Measurements from ENCODE around the gene DIPK1B. TPM values are rescaled to one million over a fixed set of nuclear protein-coding genes. Genes with fewer than 3 reads are reported as not detected.

Gene DIPK1B
- total RNA-seq, 1 donor from 2014 or later: 60.5 TPM

- DNase-seq (ENCODE audit: low spot score in 2 of 2, unreplicated experiment in 2 of 2): no peak
- H3K9me3 Mint-ChIP-seq: no peaks in the 10 kb centered on the region
Observed at GRCh38 chr9:136722093-136722968, 10.0 kb downstream of the DIPK1B start.

GRCh38 chr9:136722969-136723356 is 10.6 kb downstream of the DIPK1B start:
- Mint-ChIP-seq H3K27me3 (ENCODE audit: low read depth) (no peaks in the 10 kb centered on the region), H3K4me1 (peaks cover 29% of the 10 kb centered on the region), H3K27ac (no peak overlapping the region), H3K4me3 (no peak overlapping the region), H3K9me3 (no peaks in the 10 kb centered on the region), H3K36me3 (peaks cover 15% of the 10 kb centered on the region)
- DNase-seq (ENCODE audit: low spot score in 2 of 2, unreplicated experiment in 2 of 2): no peak
- no peak for TF ChIP-seq CTCF (IDR thresholded peaks at IDR 0.05; ENCODE audit: unreplicated experiment)

More at GRCh38 chr9:136722093-136722968, 10.0 kb downstream of the DIPK1B start:
- TF ChIP-seq CTCF (IDR thresholded peaks at IDR 0.05; ENCODE audit: unreplicated experiment): no peak
- no peak overlapping the region for H3K4me3 Mint-ChIP-seq
- H3K27me3 Mint-ChIP-seq (ENCODE audit: low read depth): no peaks in the 10 kb centered on the region
- peaks cover 26% of the 10 kb centered on the region for H3K4me1 Mint-ChIP-seq
- H3K36me3 Mint-ChIP-seq: peaks cover 15% of the 10 kb centered on the region
- no peak overlapping the region for H3K27ac Mint-ChIP-seq

GRCh38 chr9:136723362-136723976 is 11.1 kb downstream of the DIPK1B start:
- no peaks in the 10 kb centered on the region for H3K27me3 Mint-ChIP-seq (ENCODE audit: low read depth)
- peak overlapping the region; percentile 12 for H3K27ac Mint-ChIP-seq
- peaks cover 15% of the 10 kb centered on the region for H3K36me3 Mint-ChIP-seq
- H3K4me3 Mint-ChIP-seq: no peak overlapping the region
- no peak for TF ChIP-seq CTCF (IDR thresholded peaks at IDR 0.05; ENCODE audit: unreplicated experiment)
- H3K9me3 Mint-ChIP-seq: no peaks in the 10 kb centered on the region
- H3K4me1 Mint-ChIP-seq: peaks cover 29% of the 10 kb centered on the region
- DNase-seq (ENCODE audit: low spot score in 2 of 2, unreplicated experiment in 2 of 2): no peak

GRCh38 chr9:136723989-136724388 is 11.6 kb downstream of the DIPK1B start:
- DNase-seq (ENCODE audit: low spot score in 2 of 2, unreplicated experiment in 2 of 2): no peak
- H3K36me3 Mint-ChIP-seq: peaks cover 15% of the 10 kb centered on the region
- peaks cover 29% of the 10 kb centered on the region for H3K4me1 Mint-ChIP-seq
- no peak overlapping the region for H3K4me3 Mint-ChIP-seq
- H3K9me3 Mint-ChIP-seq: no peaks in the 10 kb centered on the region
- TF ChIP-seq CTCF (IDR thresholded peaks at IDR 0.05; ENCODE audit: unreplicated experiment): no peak
- H3K27me3 Mint-ChIP-seq (ENCODE audit: low read depth): no peaks in the 10 kb centered on the region
- no peak overlapping the region for H3K27ac Mint-ChIP-seq

GRCh38 chr9:136724772-136725171 is 12.4 kb downstream of the DIPK1B start:
- Mint-ChIP-seq H3K27ac (no peak overlapping the region), H3K27me3 (ENCODE audit: low read depth) (no peaks in the 10 kb centered on the region)
- DNase-seq (ENCODE audit: low spot score in 2 of 2, unreplicated experiment in 2 of 2): no peak

More at GRCh38 chr9:136724772-136725171, 12.4 kb downstream of the DIPK1B start:
- Mint-ChIP-seq H3K9me3 (no peaks in the 10 kb centered on the region), H3K4me1 (peaks cover 31% of the 10 kb centered on the region), H3K4me3 (no peak overlapping the region), H3K36me3 (peaks cover 15% of the 10 kb centered on the region)
- TF ChIP-seq CTCF (IDR thresholded peaks at IDR 0.05; ENCODE audit: unreplicated experiment): no peak

Data from mesothelial cell of epicardium (in vitro differentiated cells).